GM12878 (cell line): ENCODE results near the gene ADAMTS16. TPM values are rescaled to one million over a fixed set of nuclear protein-coding genes. Genes with fewer than 3 reads are reported as not detected.

Source experiments
- ATAC-seq: fragments of 200-7000 bp; cut with Tn5 transposase; 3 replicates; pipeline ENCODE4 v1.9.1; 2020; ENCODE audit warnings: mild to moderate bottlenecking, moderate library complexity
- BruUV-seq: library from RNA; stranded (reverse); fragments of 400-500 nt; replicated peaks from 2 replicates; lab custom pipeline; 2021; lab: Mats Ljungman, UMichigan
- CTCF ChIA-PET: fragments of 300-600 bp; sonication (Branson Sonifier 250); formaldehyde crosslinking; extraction: SDS; loops from one replicate; lab custom pipeline; 2021; ENCODE audit warnings: inconsistent platforms; lab: Yijun Ruan, JAX
- POLR2A ChIA-PET: fragments of 350-600 bp; formaldehyde crosslinking; extraction: SDS; loops from one replicate; lab custom pipeline; 2021; ENCODE audit warnings: inconsistent platforms; lab: Charles Lee
- RAD21 ChIA-PET: fragments of 300-600 bp; sonication (Branson Sonifier 250); formaldehyde crosslinking; loops from one replicate; lab custom pipeline; 2023; ENCODE audit warnings: antibody characterized with exemption; ENCODE audit not compliant: unreplicated experiment; lab: Charles Lee
- SMC1A ChIA-PET: fragments of 300-600 bp; sonication (Branson Sonifier 250); formaldehyde crosslinking; loops from one replicate; lab custom pipeline; 2023; ENCODE audit not compliant: unreplicated experiment, uncharacterized antibody; lab: Charles Lee
- DNase-seq: peaks from one replicate; pipeline ENCODE4 v3.0.0-alpha.2; 2011; ENCODE audit warnings: low read depth, low spot score
- FAIRE-seq: peaks from 3 replicates; lab custom pipeline; 2011; peaks lifted over from hg19 to GRCh38; lab: Jason Lieb, UNC
- H2AFZ ChIP-seq: 2 replicates; pipeline ENCODE4 v1.6.0; 2011; ENCODE audit warnings: low read depth, low read length, control low read depth; ENCODE audit not compliant: control insufficient read depth
- H3K27ac ChIP-seq: 2 replicates; pipeline ENCODE4 v1.5.1; 2011; ENCODE audit warnings: control low read depth; ENCODE audit not compliant: control insufficient read depth, insufficient read depth
- H3K27me3 ChIP-seq, 2 experiments: replicated peaks in 1 of 2; 2 replicates each; pipeline versions ENCODE4 v1.6.0 to v1.6.1; 2011; ENCODE audit warnings: low read length in 1 of 2; ENCODE audit not compliant: control insufficient read depth in 2 of 2, insufficient read depth in 2 of 2
- H3K36me3 ChIP-seq, 2 experiments: 2 replicates each; pipeline ENCODE4 v1.5.1; 2011; ENCODE audit warnings: low read length in 1 of 2; ENCODE audit not compliant: control insufficient read depth in 2 of 2, insufficient read depth in 2 of 2
- H3K4me1 ChIP-seq: 2 replicates; pipeline ENCODE4 v1.6.1; 2011; ENCODE audit warnings: mild to moderate bottlenecking, low read length, moderate library complexity, mixed read lengths; ENCODE audit not compliant: control insufficient read depth, insufficient read depth
- H3K4me2 ChIP-seq: 2 replicates; pipeline ENCODE4 v1.6.0; 2011; ENCODE audit warnings: control low read depth; ENCODE audit not compliant: control insufficient read depth, insufficient read depth
- H3K4me3 ChIP-seq: fragments of 200-600 bp; sonication (generic); 2 replicates; pipeline ENCODE4 v1.5.1; 2016
- H3K79me2 ChIP-seq: 2 replicates; pipeline ENCODE4 v1.6.0; 2011; ENCODE audit warnings: low read length; ENCODE audit not compliant: control insufficient read depth, insufficient read depth
- H3K9ac ChIP-seq: 2 replicates; pipeline ENCODE4 v1.8.0; 2011; ENCODE audit warnings: low read length, control low read depth, mixed read lengths; ENCODE audit not compliant: control insufficient read depth, insufficient read depth
- H3K9me3 ChIP-seq: replicated peaks from 3 replicates; pipeline ENCODE4 v1.5.1; 2011; ENCODE audit warnings: mild to moderate bottlenecking, low read length; ENCODE audit not compliant: control insufficient read depth, insufficient read depth
- H4K20me1 ChIP-seq: 2 replicates; pipeline ENCODE4 v1.6.0; 2011; ENCODE audit not compliant: control insufficient read depth, insufficient read depth
- CBX3 ChIP-seq: fragments of 200-600 bp; sonication (generic); IDR thresholded peaks from 2 replicates; pipeline ENCODE4 v1.6.1; 2016; ENCODE audit warnings: low read depth, borderline replicate concordance
- CEBPB ChIP-seq, 2 experiments: fragments of 150-350 bp in 1 of 2; IDR thresholded peaks; 2 replicates each; pipeline ENCODE4 v1.6.1; 2012 to 2014; ENCODE audit warnings: low read depth in 2 of 2, low read length in 2 of 2, borderline replicate concordance in 1 of 2, inconsistent platforms in 1 of 2
- MTA3 ChIP-seq: IDR thresholded peaks from 2 replicates; pipeline ENCODE4 v1.6.1; 2012; ENCODE audit warnings: low read length, inconsistent platforms, borderline replicate concordance
- MXI1 ChIP-seq: fragments of 150-350 bp; IDR thresholded peaks from 2 replicates; pipeline ENCODE4 v1.6.1; 2011; ENCODE audit warnings: low read depth, mild to moderate bottlenecking, inconsistent platforms, low read length, improper control_type of control experiment
- PAX5 ChIP-seq: IDR thresholded peaks from 2 replicates; pipeline ENCODE4 v1.6.1; 2011; ENCODE audit warnings: low read depth, low read length, borderline replicate concordance
- PML ChIP-seq: IDR thresholded peaks from 2 replicates; pipeline ENCODE4 v1.6.1; 2012; ENCODE audit warnings: low read length, inconsistent platforms
- POLR2A ChIP-seq: IDR thresholded peaks from 2 replicates; pipeline ENCODE4 v1.6.1; 2011; ENCODE audit warnings: low read depth, mild to moderate bottlenecking, low read length
- SMAD1 ChIP-seq: fragments of 450-650 bp; IDR thresholded peaks from 2 replicates; pipeline ENCODE4 v1.6.1; 2018; ENCODE audit warnings: mild to moderate bottlenecking, low read depth; ENCODE audit not compliant: partially characterized antibody
- TBL1XR1 ChIP-seq: IDR thresholded peaks from 2 replicates; pipeline ENCODE4 v1.6.1; 2012; ENCODE audit warnings: low read depth, low read length, improper control_type of control experiment
- ZSCAN29 ChIP-seq: fragments of 450-650 bp; IDR thresholded peaks from 2 replicates; pipeline ENCODE4 v1.6.1; 2017; ENCODE audit warnings: mild to moderate bottlenecking, moderate library complexity
- WGBS: methylation state at CpG from one replicate; pipeline ENCODE4 v1.1.6; 2016; ENCODE audit warnings: low lambda C conversion rate; ENCODE audit not compliant: insufficient replicate concordance, insufficient coverage; ENCODE audit errors: missing lambda C conversion rate; 5-methylcytosine and 5-hydroxymethylcytosine counted together
- in situ Hi-C: fragments of 300-500 bp; cut with MboI; formaldehyde crosslinking; loops from 9 replicates; pipeline ENCODE4 v1.14.3; 2018; ENCODE audit warnings: mixed read lengths
- intact Hi-C: fragments of 100-400 bp; cut with micrococcal nuclease; formaldehyde crosslinking; loops from one replicate; pipeline ENCODE4 v1.14.2; 2022; ENCODE audit not compliant: unreplicated experiment
- polyA plus RNA-seq, 11 experiments: library from polyadenylated mRNA; depleted of rRNA in 4 of 11; unstranded in 6 of 11; stranded (reverse) in 5 of 11; fragments of >200 nt; fragmentation: Nextera tagmentation in 4 of 11; fragmentation: Illumina TruSeq in 1 of 11; extraction: Ambion mirVana in 4 of 11; extraction: Trizol in 1 of 11; gene quantifications; 1 replicate in 1 of 11; 2 replicates in 10 of 11; pipeline versions ENCODE4 v1.2.1 to v1.2.3, GENCODE V29; 2011 to 2016; ENCODE audit warnings: inconsistent platforms in 2 of 11, missing spikeins in 2 of 11, low read depth in 1 of 11
- total RNA-seq, 4 experiments: library from RNA; depleted of rRNA in 3 of 4; stranded (reverse); fragments of >200 nt in 3 of 4; fragmentation: Illumina TruSeq in 1 of 4; extraction: Trizol in 1 of 4; gene quantifications; 2 replicates each; pipeline versions ENCODE4 v1.2.1 to v1.2.3, GENCODE V29; 2013 to 2021
- TF ChIP-seq, protein P1 (sequence below): IDR thresholded peaks from 2 replicates; pipeline ENCODE4 v1.6.1; 2012; ENCODE audit warnings: mild to moderate bottlenecking, low read depth, low read length
- TF ChIP-seq, protein P2 (sequence below): fragments of 150-350 bp; IDR thresholded peaks from 2 replicates; pipeline ENCODE4 v1.6.1; 2016; ENCODE audit warnings: low read depth, low read length
- TF ChIP-seq, protein P3 (sequence below): fragments of 150-350 bp; IDR thresholded peaks from 2 replicates; pipeline ENCODE4 v1.6.1; 2014; ENCODE audit warnings: mild to moderate bottlenecking, low read depth, low read length
- TF ChIP-seq, protein P4 (sequence below): fragments of 450-650 bp; IDR thresholded peaks from 2 replicates; pipeline ENCODE4 v1.6.1; 2014; ENCODE audit warnings: mild to moderate bottlenecking

Gene ADAMTS16
- total and polyA plus RNA-seq, 10 of the 15 experiments (the other 5 are each of a cell fraction or from before 2014, with no cell fraction given) = 0.04 TPM; not detected in 9

DNA sequence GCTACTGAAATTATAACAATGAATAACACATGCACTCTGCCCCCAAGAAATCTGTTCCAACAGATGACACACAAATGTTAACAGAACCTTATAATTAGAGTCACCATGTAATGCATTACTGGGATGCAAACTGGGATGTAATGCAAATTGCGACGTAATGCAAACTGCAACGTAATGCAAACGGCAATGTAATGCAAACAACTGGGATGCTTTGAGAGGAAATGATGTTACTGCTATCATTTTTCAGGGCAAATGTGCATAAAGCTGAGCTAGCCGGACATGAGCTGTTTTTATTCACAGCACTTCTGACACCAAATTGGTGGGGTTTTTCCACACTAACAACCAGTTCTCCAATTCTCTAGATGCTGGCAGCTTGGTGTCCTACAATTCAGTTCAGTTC is 117.2 kb downstream of the ADAMTS16 start:
- ChIA-PET RAD21 (no interaction called here), POLR2A (no interaction called here), SMC1A (no interaction called here), CTCF (no interaction called here)
- H3K27me3 ChIP-seq = no peaks in the 10 kb centered on the region
- FAIRE-seq = no peak
- no peaks in the 10 kb centered on the region for H3K79me2 ChIP-seq
- ATAC-seq = no peak
- H3K9ac ChIP-seq = no peak overlapping the region
- intact Hi-C loops (no loop called here), in situ Hi-C loops (no loop called here)
- H3K4me1 ChIP-seq = no peaks in the 10 kb centered on the region
- 53% methylated on average over 5 of the region's 5 CpGs for WGBS
- TF ChIP-seq CBX3 = no peak
- TF ChIP-seq PAX5 = no peak
- TF ChIP-seq MTA3 = no peak
- TF ChIP-seq, protein P1, sequence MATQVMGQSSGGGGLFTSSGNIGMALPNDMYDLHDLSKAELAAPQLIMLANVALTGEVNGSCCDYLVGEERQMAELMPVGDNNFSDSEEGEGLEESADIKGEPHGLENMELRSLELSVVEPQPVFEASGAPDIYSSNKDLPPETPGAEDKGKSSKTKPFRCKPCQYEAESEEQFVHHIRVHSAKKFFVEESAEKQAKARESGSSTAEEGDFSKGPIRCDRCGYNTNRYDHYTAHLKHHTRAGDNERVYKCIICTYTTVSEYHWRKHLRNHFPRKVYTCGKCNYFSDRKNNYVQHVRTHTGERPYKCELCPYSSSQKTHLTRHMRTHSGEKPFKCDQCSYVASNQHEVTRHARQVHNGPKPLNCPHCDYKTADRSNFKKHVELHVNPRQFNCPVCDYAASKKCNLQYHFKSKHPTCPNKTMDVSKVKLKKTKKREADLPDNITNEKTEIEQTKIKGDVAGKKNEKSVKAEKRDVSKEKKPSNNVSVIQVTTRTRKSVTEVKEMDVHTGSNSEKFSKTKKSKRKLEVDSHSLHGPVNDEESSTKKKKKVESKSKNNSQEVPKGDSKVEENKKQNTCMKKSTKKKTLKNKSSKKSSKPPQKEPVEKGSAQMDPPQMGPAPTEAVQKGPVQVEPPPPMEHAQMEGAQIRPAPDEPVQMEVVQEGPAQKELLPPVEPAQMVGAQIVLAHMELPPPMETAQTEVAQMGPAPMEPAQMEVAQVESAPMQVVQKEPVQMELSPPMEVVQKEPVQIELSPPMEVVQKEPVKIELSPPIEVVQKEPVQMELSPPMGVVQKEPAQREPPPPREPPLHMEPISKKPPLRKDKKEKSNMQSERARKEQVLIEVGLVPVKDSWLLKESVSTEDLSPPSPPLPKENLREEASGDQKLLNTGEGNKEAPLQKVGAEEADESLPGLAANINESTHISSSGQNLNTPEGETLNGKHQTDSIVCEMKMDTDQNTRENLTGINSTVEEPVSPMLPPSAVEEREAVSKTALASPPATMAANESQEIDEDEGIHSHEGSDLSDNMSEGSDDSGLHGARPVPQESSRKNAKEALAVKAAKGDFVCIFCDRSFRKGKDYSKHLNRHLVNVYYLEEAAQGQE = no peak
- TF ChIP-seq PML = no peak
- TF ChIP-seq MXI1 = no peak
- TF ChIP-seq CEBPB (IDR thresholded peaks at IDR 0.05; ENCODE audit: borderline replicate concordance in 1 of 2, low read depth in 2 of 2, low read length in 2 of 2) = no peak
- no peak for TF ChIP-seq SMAD1
- TF ChIP-seq, protein P2, sequence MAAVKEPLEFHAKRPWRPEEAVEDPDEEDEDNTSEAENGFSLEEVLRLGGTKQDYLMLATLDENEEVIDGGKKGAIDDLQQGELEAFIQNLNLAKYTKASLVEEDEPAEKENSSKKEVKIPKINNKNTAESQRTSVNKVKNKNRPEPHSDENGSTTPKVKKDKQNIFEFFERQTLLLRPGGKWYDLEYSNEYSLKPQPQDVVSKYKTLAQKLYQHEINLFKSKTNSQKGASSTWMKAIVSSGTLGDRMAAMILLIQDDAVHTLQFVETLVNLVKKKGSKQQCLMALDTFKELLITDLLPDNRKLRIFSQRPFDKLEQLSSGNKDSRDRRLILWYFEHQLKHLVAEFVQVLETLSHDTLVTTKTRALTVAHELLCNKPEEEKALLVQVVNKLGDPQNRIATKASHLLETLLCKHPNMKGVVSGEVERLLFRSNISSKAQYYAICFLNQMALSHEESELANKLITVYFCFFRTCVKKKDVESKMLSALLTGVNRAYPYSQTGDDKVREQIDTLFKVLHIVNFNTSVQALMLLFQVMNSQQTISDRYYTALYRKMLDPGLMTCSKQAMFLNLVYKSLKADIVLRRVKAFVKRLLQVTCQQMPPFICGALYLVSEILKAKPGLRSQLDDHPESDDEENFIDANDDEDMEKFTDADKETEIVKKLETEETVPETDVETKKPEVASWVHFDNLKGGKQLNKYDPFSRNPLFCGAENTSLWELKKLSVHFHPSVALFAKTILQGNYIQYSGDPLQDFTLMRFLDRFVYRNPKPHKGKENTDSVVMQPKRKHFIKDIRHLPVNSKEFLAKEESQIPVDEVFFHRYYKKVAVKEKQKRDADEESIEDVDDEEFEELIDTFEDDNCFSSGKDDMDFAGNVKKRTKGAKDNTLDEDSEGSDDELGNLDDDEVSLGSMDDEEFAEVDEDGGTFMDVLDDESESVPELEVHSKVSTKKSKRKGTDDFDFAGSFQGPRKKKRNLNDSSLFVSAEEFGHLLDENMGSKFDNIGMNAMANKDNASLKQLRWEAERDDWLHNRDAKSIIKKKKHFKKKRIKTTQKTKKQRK = no peak
- TF ChIP-seq, protein P3, sequence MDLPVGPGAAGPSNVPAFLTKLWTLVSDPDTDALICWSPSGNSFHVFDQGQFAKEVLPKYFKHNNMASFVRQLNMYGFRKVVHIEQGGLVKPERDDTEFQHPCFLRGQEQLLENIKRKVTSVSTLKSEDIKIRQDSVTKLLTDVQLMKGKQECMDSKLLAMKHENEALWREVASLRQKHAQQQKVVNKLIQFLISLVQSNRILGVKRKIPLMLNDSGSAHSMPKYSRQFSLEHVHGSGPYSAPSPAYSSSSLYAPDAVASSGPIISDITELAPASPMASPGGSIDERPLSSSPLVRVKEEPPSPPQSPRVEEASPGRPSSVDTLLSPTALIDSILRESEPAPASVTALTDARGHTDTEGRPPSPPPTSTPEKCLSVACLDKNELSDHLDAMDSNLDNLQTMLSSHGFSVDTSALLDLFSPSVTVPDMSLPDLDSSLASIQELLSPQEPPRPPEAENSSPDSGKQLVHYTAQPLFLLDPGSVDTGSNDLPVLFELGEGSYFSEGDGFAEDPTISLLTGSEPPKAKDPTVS = no peak
- TF ChIP-seq, protein P4, sequence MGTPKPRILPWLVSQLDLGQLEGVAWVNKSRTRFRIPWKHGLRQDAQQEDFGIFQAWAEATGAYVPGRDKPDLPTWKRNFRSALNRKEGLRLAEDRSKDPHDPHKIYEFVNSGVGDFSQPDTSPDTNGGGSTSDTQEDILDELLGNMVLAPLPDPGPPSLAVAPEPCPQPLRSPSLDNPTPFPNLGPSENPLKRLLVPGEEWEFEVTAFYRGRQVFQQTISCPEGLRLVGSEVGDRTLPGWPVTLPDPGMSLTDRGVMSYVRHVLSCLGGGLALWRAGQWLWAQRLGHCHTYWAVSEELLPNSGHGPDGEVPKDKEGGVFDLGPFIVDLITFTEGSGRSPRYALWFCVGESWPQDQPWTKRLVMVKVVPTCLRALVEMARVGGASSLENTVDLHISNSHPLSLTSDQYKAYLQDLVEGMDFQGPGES = no peak
- TF ChIP-seq ZSCAN29 = no peak
- no peak for TF ChIP-seq TBL1XR1
- TF ChIP-seq POLR2A = no peak
- no peak overlapping the region for H3K4me2 ChIP-seq
- H2AFZ ChIP-seq = no peak overlapping the region
- no TSS peak for BruUV-seq
- no peaks in the 10 kb centered on the region for H3K9me3 ChIP-seq
- H3K4me3 ChIP-seq = no peak overlapping the region
- H3K36me3 ChIP-seq = no peaks in the 10 kb centered on the region
- no peak for DNase-seq
- no peak overlapping the region for H3K27ac ChIP-seq
- no peaks in the 10 kb centered on the region for H4K20me1 ChIP-seq
